OCI-LY7 (cell line): ENCODE data around the gene GIPC1.

Experiments used
- EZH2phosphoT487 ChIP-seq: fragments of 200-600 bp; sonication (generic); IDR thresholded peaks from 2 replicates; pipeline ENCODE4 v1.6.1; 2018; ENCODE audit warnings: low read depth, borderline replicate concordance, mild to moderate bottlenecking, mixed run types, antibody characterized with exemption, low read length, moderate library complexity, mixed read lengths
- TF ChIP-seq, protein P1 (sequence below): fragments of 200-600 bp; sonication (generic); conservative IDR thresholded peaks from 2 replicates; pipeline ENCODE4 v1.5.1; 2014; ENCODE audit warnings: mild to moderate bottlenecking, antibody characterized with exemption, low read length, moderate library complexity, mixed read lengths

DNA sequence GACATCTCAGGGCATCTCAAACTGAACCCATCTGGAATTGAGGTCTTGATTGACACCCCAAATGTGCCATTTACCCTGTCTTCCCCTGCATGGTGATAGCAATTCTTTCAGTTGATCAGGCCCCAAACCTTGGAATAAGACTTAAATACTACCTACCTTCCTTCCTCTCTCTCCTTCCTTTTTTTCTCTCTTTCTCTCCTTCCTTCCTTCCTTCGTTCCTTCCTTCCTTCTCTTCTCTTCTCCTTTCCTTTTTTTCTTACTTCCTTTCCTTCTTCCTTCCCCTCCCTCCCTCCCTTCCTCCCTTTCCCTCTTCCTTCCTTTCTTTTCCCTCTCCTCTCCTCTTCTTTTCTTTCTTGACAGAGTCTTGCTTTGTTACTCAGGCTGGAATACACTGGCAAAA is 7.4 kb upstream of the GIPC1 start:
- TF ChIP-seq, protein P1, sequence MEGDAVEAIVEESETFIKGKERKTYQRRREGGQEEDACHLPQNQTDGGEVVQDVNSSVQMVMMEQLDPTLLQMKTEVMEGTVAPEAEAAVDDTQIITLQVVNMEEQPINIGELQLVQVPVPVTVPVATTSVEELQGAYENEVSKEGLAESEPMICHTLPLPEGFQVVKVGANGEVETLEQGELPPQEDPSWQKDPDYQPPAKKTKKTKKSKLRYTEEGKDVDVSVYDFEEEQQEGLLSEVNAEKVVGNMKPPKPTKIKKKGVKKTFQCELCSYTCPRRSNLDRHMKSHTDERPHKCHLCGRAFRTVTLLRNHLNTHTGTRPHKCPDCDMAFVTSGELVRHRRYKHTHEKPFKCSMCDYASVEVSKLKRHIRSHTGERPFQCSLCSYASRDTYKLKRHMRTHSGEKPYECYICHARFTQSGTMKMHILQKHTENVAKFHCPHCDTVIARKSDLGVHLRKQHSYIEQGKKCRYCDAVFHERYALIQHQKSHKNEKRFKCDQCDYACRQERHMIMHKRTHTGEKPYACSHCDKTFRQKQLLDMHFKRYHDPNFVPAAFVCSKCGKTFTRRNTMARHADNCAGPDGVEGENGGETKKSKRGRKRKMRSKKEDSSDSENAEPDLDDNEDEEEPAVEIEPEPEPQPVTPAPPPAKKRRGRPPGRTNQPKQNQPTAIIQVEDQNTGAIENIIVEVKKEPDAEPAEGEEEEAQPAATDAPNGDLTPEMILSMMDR: no peak
- TF ChIP-seq EZH2phosphoT487: no peak
